ENCODE measurements around the gene MARCHF2. TPM values are rescaled to one million over a fixed set of nuclear protein-coding genes. Genes with fewer than 3 reads are reported as not detected.
"Not testable (repeated sequence)": the region's sequence is repeated elsewhere in the genome, so short reads cannot be mapped to it uniquely, and the experiment has no call there.

The MARCHF2 gene
- total RNA-seq, 1 experiment from 2014 or later = 27.5 TPM

DNA sequence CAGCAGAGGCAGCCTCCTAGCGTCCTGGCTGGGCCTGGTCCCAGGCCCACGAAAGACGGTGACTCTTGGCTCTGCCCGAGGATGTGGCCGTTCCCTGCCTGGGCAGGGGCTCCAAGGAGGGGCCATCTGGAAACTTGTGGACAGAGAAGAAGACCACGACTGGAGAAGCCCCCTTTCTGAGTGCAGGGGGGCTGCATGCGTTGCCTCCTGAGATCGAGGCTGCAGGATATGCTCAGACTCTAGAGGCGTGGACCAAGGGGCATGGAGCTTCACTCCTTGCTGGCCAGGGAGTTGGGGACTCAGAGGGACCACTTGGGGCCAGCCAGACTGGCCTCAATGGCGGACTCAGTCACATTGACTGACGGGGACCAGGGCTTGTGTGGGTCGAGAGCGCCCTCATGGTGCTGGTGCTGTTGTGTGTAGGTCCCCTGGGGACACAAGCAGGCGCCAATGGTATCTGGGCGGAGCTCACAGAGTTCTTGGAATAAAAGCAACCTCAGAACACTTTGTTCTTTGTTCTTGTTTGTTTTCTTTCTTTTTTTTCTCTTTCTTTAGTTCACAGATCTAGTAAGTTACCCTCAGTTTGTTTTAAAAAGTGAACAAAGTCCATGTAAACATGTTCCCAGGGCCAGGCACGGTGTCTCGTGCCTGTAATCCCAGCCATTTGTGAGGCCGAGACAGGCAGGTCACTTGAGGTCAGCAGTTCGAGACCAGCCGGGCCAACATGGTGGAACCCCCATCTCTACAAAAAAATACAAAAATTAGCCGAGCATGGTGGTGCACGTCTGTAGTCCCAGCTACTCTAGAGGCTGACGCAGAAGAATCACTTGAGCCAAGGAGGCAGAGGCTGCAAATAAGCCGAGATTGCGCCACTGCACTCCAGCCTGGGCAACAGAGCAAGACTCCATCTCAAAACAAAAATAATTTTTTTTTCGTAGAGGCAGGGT, 39.0 kb upstream of the MARCHF2 start:
- peaks cover 10 to 28% (median 22%) of the 10 kb centered on the region in 3 experiments; a peak in 6 of 7 replicates for H3K36me3 Mint-ChIP-seq (ENCODE audit: insufficient read depth in 1 of 3, low read depth in 3 of 3)
- H3K9me3 Mint-ChIP-seq = peaks cover 0 to 3% of the 10 kb centered on the region in 2 experiments; a peak in 3 of 5 replicates
- Histone ChIP-seq H3K79me2 (ENCODE audit: insufficient read depth, low read length) (no peaks in the 10 kb centered on the region), H3K18ac (ENCODE audit: insufficient read length, low read depth, low read length) (no peak overlapping the region), H3K9me3 (ENCODE audit: control insufficient read depth, low read depth, low read length) (no peaks in the 10 kb centered on the region), H3K9ac (ENCODE audit: extremely low read depth, insufficient read length, low read length) (no peak overlapping the region), H2BK15ac (ENCODE audit: low read depth, low read length) (no peak overlapping the region), H3K23ac (ENCODE audit: insufficient read length, low read depth, low read length) (no peak overlapping the region), H2AFZ (ENCODE audit: low read length) (no peak overlapping the region), H4K20me1 (ENCODE audit: control insufficient read depth, insufficient read depth, insufficient read length) (no peaks in the 10 kb centered on the region), H3K4ac (ENCODE audit: low read depth, low read length) (no peak overlapping the region), H3K79me1 (ENCODE audit: insufficient read depth, low read depth, low read length, poor library complexity, severe bottlenecking) (no peaks in the 10 kb centered on the region), H2BK5ac (ENCODE audit: insufficient read length, low read length) (no peak overlapping the region), H3K56ac (ENCODE audit: insufficient read length, low read depth, low read length) (no peak overlapping the region), H3K23me2 (ENCODE audit: insufficient read length, low read depth, low read length, poor library complexity, severe bottlenecking) (no peaks in the 10 kb centered on the region), H3K27me3 (ENCODE audit: insufficient read depth, low read length) (no peaks in the 10 kb centered on the region), H4K91ac (ENCODE audit: insufficient read length, low read depth, low read length) (no peak overlapping the region), H3T11ph (ENCODE audit: low read length) (no peak overlapping the region), H2BK12ac (ENCODE audit: insufficient read length, low read depth, low read length) (no peak overlapping the region), H2BK20ac (ENCODE audit: low read depth, low read length, poor library complexity, severe bottlenecking) (no peak overlapping the region), H4K8ac (replicated peaks; ENCODE audit: insufficient read length, low read depth, low read length) (no peak overlapping the region), H3K14ac (ENCODE audit: insufficient read depth, low read length) (no peak overlapping the region), H3K27ac (ENCODE audit: insufficient read length, low read depth, low read length) (no peak overlapping the region), H4K5ac (ENCODE audit: insufficient read length, low read depth, low read length) (no peak overlapping the region), H3K4me2 (ENCODE audit: insufficient read depth, insufficient read length, low read length) (no peak overlapping the region), H2AK5ac (ENCODE audit: insufficient read length, low read length) (no peak overlapping the region), H3K4me1 (ENCODE audit: insufficient read depth, low read length) (no peaks in the 10 kb centered on the region), H2BK120ac (ENCODE audit: low read depth, low read length, poor library complexity, severe bottlenecking) (no peak overlapping the region)
- no peak overlapping the region for H3K4me3 Mint-ChIP-seq
- peaks cover 2 to 3% of the 10 kb centered on the region in 2 experiments; a peak in 1 of 4 replicates for H3K4me1 Mint-ChIP-seq
- TF ChIP-seq, protein P1, sequence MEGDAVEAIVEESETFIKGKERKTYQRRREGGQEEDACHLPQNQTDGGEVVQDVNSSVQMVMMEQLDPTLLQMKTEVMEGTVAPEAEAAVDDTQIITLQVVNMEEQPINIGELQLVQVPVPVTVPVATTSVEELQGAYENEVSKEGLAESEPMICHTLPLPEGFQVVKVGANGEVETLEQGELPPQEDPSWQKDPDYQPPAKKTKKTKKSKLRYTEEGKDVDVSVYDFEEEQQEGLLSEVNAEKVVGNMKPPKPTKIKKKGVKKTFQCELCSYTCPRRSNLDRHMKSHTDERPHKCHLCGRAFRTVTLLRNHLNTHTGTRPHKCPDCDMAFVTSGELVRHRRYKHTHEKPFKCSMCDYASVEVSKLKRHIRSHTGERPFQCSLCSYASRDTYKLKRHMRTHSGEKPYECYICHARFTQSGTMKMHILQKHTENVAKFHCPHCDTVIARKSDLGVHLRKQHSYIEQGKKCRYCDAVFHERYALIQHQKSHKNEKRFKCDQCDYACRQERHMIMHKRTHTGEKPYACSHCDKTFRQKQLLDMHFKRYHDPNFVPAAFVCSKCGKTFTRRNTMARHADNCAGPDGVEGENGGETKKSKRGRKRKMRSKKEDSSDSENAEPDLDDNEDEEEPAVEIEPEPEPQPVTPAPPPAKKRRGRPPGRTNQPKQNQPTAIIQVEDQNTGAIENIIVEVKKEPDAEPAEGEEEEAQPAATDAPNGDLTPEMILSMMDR (conservative IDR thresholded peaks at IDR 0.05) = no peak; the same call in 2 of the 3 replicates
- no peaks in the 10 kb centered on the region for H3K27me3 Mint-ChIP-seq (ENCODE audit: low read depth)
- WGBS (ENCODE audit: extremely low coverage, insufficient read length, low lambda C conversion rate) = no CpG with 5 or more reads among the region's 26 CpGs
- H3K27ac Mint-ChIP-seq = peak overlapping the region in 1 of 3 experiments; percentile 22; a peak in 1 of 7 replicates
- no peak for DNase-seq

DNA sequence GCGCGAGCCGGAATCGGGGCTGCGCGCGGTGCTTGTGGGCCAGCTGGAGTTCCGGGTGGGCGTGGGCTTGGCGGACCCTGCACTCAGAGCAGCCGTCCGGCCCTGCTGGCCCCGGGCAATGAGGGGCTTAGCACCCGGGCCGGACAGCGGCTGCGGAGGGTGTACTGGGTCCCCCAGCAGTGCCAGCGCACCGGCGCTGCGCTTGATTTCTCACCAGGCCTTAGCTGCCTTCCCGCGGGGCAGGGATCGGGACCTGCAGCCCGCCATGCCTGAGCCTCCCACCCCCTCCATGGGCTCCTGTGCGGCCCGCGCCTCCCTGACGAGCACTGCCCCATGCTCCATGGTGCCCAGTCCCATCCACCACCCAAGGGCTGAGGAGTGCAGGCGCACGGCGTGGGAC, 37.3 kb upstream of the MARCHF2 start:
- H3K4ac ChIP-seq (ENCODE audit: low read depth, low read length); H2AK5ac ChIP-seq (ENCODE audit: insufficient read length, low read length); H3K23me2 ChIP-seq (ENCODE audit: insufficient read length, low read depth, low read length, poor library complexity, severe bottlenecking); H3K27ac Mint-ChIP-seq; H3K23ac ChIP-seq (ENCODE audit: insufficient read length, low read depth, low read length); H3K9me3 ChIP-seq (ENCODE audit: control insufficient read depth, low read depth, low read length); H4K8ac ChIP-seq (replicated peaks; ENCODE audit: insufficient read length, low read depth, low read length); H3K56ac ChIP-seq (ENCODE audit: insufficient read length, low read depth, low read length); H3K4me3 Mint-ChIP-seq; H3K27me3 Mint-ChIP-seq (ENCODE audit: low read depth); H3K79me1 ChIP-seq (ENCODE audit: insufficient read depth, low read depth, low read length, poor library complexity, severe bottlenecking); H3K27ac ChIP-seq (ENCODE audit: insufficient read length, low read depth, low read length); H3T11ph ChIP-seq (ENCODE audit: low read length); H2BK15ac ChIP-seq (ENCODE audit: low read depth, low read length); H3K9ac ChIP-seq (ENCODE audit: extremely low read depth, insufficient read length, low read length); H3K27me3 ChIP-seq (ENCODE audit: insufficient read depth, low read length); H3K4me2 ChIP-seq (ENCODE audit: insufficient read depth, insufficient read length, low read length); H3K9me3 Mint-ChIP-seq; H2AFZ ChIP-seq (ENCODE audit: low read length); H3K4me1 ChIP-seq (ENCODE audit: insufficient read depth, low read length); H3K14ac ChIP-seq (ENCODE audit: insufficient read depth, low read length); H4K5ac ChIP-seq (ENCODE audit: insufficient read length, low read depth, low read length); H3K18ac ChIP-seq (ENCODE audit: insufficient read length, low read depth, low read length); H2BK120ac ChIP-seq (ENCODE audit: low read depth, low read length, poor library complexity, severe bottlenecking); H2BK20ac ChIP-seq (ENCODE audit: low read depth, low read length, poor library complexity, severe bottlenecking); H2BK12ac ChIP-seq (ENCODE audit: insufficient read length, low read depth, low read length); DNase-seq; H3K79me2 ChIP-seq (ENCODE audit: insufficient read depth, low read length); H4K91ac ChIP-seq (ENCODE audit: insufficient read length, low read depth, low read length); H4K20me1 ChIP-seq (ENCODE audit: control insufficient read depth, insufficient read depth, insufficient read length); H2BK5ac ChIP-seq (ENCODE audit: insufficient read length, low read length): not testable (repeated sequence)
- Mint-ChIP-seq H3K36me3 (ENCODE audit: insufficient read depth in 1 of 3, low read depth in 3 of 3) (peaks cover 15 to 34% (median 28%) of the 10 kb centered on the region in 3 experiments; a peak in 6 of 7 replicates), H3K4me1 (peaks cover 15 to 16% of the 10 kb centered on the region in 2 experiments)
- WGBS (ENCODE audit: extremely low coverage, insufficient read length, low lambda C conversion rate) = no CpG with 5 or more reads among the region's 32 CpGs

Measured in H9 (cell line).